Cerebellar cortex (tissue), 1 donor: Measurements from ENCODE around the gene SMARCA4.

Experiments
- DNase-seq: peaks from one replicate; pipeline ENCODE4 v3.0.0-alpha.2; 2015; ENCODE audit warnings: low spot score

Gene SMARCA4

GRCh38 chr19:10960314-10961072 is at the start of gene SMARCA4:
Gene SMARCA4, plus strand, starts transcription at chr19:10961030. Its CDS starts 23,122 bp downstream, at chr19:10984152.
- DNase-seq: peak; percentile 92

- DNase-seq: peak; percentile 52
Measured at GRCh38 chr19:10911579-10912363, 49.1 kb upstream of the SMARCA4 start.

- DNase-seq: no peak
Measured at GRCh38 chr19:10912619-10913018, 48.2 kb upstream of the SMARCA4 start.

- no peak for DNase-seq
Measured at GRCh38 chr19:10913716-10914340, 47.0 kb upstream of the SMARCA4 start.

GRCh38 chr19:10915130-10916091 is 45.4 kb upstream of the SMARCA4 start:
- DNase-seq: no peak

GRCh38 chr19:10916602-10917001 is 44.2 kb upstream of the SMARCA4 start:
- no peak for DNase-seq

GRCh38 chr19:10918359-10918758 is 42.5 kb upstream of the SMARCA4 start:
- DNase-seq: no peak

GRCh38 chr19:10919352-10920287 is 41.2 kb upstream of the SMARCA4 start:
- no peak for DNase-seq

GRCh38 chr19:10920288-10920655 is 40.6 kb upstream of the SMARCA4 start:
- no peak for DNase-seq

- no peak for DNase-seq
Measured at GRCh38 chr19:10920781-10921180, 40.0 kb upstream of the SMARCA4 start.

GRCh38 chr19:10921199-10921909 is 39.5 kb upstream of the SMARCA4 start:
- DNase-seq: no peak

- DNase-seq: no peak
Measured at GRCh38 chr19:10921910-10922637, 38.8 kb upstream of the SMARCA4 start.

GRCh38 chr19:10922638-10923014 is 38.2 kb upstream of the SMARCA4 start:
- no peak for DNase-seq

GRCh38 chr19:10923260-10924112 is 37.3 kb upstream of the SMARCA4 start:
- no peak for DNase-seq

- no peak for DNase-seq
Measured at GRCh38 chr19:10924597-10924996, 36.2 kb upstream of the SMARCA4 start.

- no peak for DNase-seq
Measured at GRCh38 chr19:10927730-10928562, 32.9 kb upstream of the SMARCA4 start.
